B cell (primary cell): ENCODE results near the gene ZC2HC1B. TPM values are rescaled to one million over a fixed set of nuclear protein-coding genes. Genes with fewer than 3 reads are reported as not detected.

Experiments
- ATAC-seq: fragments of 200-7000 bp; cut with Tn5 transposase; one replicate; pipeline ENCODE4 v1.10.0; 2021; ENCODE audit warnings: low read depth, mild to moderate bottlenecking, moderate number of reproducible peaks, moderate library complexity
- CTCF ChIA-PET: fragments of 350-600 bp; sonication (Branson Sonifier 250); formaldehyde crosslinking; loops from one replicate; lab custom pipeline; 2021; ENCODE audit warnings: antibody characterized with exemption, inconsistent platforms; lab: Charles Lee
- POLR2A ChIA-PET: fragments of 350-600 bp; sonication (Branson Sonifier 250); formaldehyde crosslinking; loops from one replicate; lab custom pipeline; 2021; ENCODE audit warnings: antibody characterized with exemption; lab: Charles Lee
- DNase-seq: peaks from one replicate; pipeline ENCODE4 v3.0.0; 2013
- H2AFZ ChIP-seq: 2 replicates; pipeline ENCODE4 v1.6.1; 2012; ENCODE audit warnings: mild to moderate bottlenecking, low read depth, low read length; ENCODE audit not compliant: insufficient read depth, poor library complexity, severe bottlenecking
- H3K27ac ChIP-seq, 2 donors: 1 replicate in 1 of 2; 2 replicates in 1 of 2; pipeline ENCODE4 v1.5.1; 2012 to 2013; ENCODE audit warnings: low read length in 2 of 2, mild to moderate bottlenecking in 2 of 2, moderate library complexity in 1 of 2
- H3K27me3 ChIP-seq, 4 experiments: fragments of 200-600 bp in 1 of 4; sonication (generic) in 1 of 4; replicated peaks in 1 of 4; 1 replicate in 2 of 4; 2 replicates in 2 of 4; pipeline versions ENCODE4 v1.6.1 to v1.7.0; 2013 to 2016; ENCODE audit warnings: low read length in 3 of 4, mild to moderate bottlenecking in 2 of 4, mixed read lengths in 1 of 4, moderate library complexity in 1 of 4; ENCODE audit not compliant: insufficient read depth in 4 of 4, control insufficient read depth in 3 of 4; ENCODE audit errors: control extremely low read depth in 1 of 4
- H3K36me3 ChIP-seq, 2 experiments: replicated peaks in 1 of 2; 1 replicate in 1 of 2; 2 replicates in 1 of 2; pipeline versions ENCODE4 v1.6.1 to v1.7.1; 2013; ENCODE audit warnings: low read length in 1 of 2; ENCODE audit not compliant: insufficient read depth in 2 of 2, control insufficient read depth in 1 of 2; ENCODE audit errors: control extremely low read depth in 1 of 2, extremely low read depth in 1 of 2
- H3K4me1 ChIP-seq, 2 donors: fragments of 200-600 bp in 1 of 2; sonication (generic) in 1 of 2; 1 replicate in 1 of 2; 2 replicates in 1 of 2; pipeline versions ENCODE4 v1.5.1 to v1.6.1; 2013 to 2017; ENCODE audit warnings: low read length in 2 of 2; ENCODE audit not compliant: control insufficient read depth in 2 of 2, insufficient read depth in 2 of 2
- H3K4me2 ChIP-seq: replicated peaks from 2 replicates; pipeline ENCODE3; 2012; ENCODE audit warnings: mild to moderate bottlenecking, low read depth, low read length; ENCODE audit not compliant: poor library complexity, severe bottlenecking
- H3K4me3 ChIP-seq, 5 experiments: fragments of 200-600 bp in 1 of 5; sonication (generic) in 1 of 5; 1 replicate in 3 of 5; 2 replicates in 2 of 5; pipeline versions ENCODE4 v1.5.1 to v1.7.0; 2011 to 2016; ENCODE audit warnings: low read length in 4 of 5, mild to moderate bottlenecking in 4 of 5, low read depth in 2 of 5, control low read depth in 1 of 5, moderate library complexity in 1 of 5; ENCODE audit not compliant: insufficient read depth in 1 of 5; ENCODE audit errors: control extremely low read depth in 1 of 5, extremely low read depth in 1 of 5
- H3K79me2 ChIP-seq: fragments of 200-600 bp; sonication (generic); one replicate; pipeline ENCODE4 v1.6.0; 2016; ENCODE audit warnings: low read length; ENCODE audit not compliant: control insufficient read depth, insufficient read depth
- H3K9ac ChIP-seq: fragments of 200-600 bp; sonication (generic); 2 replicates; pipeline ENCODE4 v1.6.1; 2017; ENCODE audit warnings: mild to moderate bottlenecking, low read length, moderate library complexity
- H3K9me3 ChIP-seq, 3 donors: one replicate each; pipeline versions ENCODE4 v1.6.1 to v1.7.1; 2013; ENCODE audit warnings: low read length in 2 of 3; ENCODE audit not compliant: control insufficient read depth in 2 of 3, insufficient read depth in 1 of 3; ENCODE audit errors: control extremely low read depth in 1 of 3
- H4K20me1 ChIP-seq: 2 replicates; pipeline ENCODE4 v1.6.0; 2012; ENCODE audit warnings: mild to moderate bottlenecking, low read length; ENCODE audit not compliant: insufficient read depth, control insufficient read depth, poor library complexity, severe bottlenecking
- H3K27ac Mint-ChIP-seq: one replicate; pipeline ENCODE4 v1.8.0; 2021; ENCODE audit warnings: mixed read lengths
- H3K27me3 Mint-ChIP-seq: one replicate; pipeline ENCODE4 v1.8.0; 2021; ENCODE audit warnings: mixed read lengths
- H3K4me1 Mint-ChIP-seq: one replicate; pipeline ENCODE4 v1.8.0; 2021; ENCODE audit warnings: mixed read lengths
- H3K4me3 Mint-ChIP-seq: one replicate; pipeline ENCODE4 v1.8.0; 2021; ENCODE audit warnings: mixed read lengths
- H3K9me3 Mint-ChIP-seq: one replicate; pipeline ENCODE4 v1.8.0; 2022; ENCODE audit warnings: mixed read lengths; ENCODE audit not compliant: insufficient read depth
- EZH2 ChIP-seq: IDR thresholded peaks from 2 replicates; pipeline ENCODE4 v1.6.1; 2012; ENCODE audit warnings: borderline replicate concordance, low read depth, mild to moderate bottlenecking, moderate library complexity, low read length; ENCODE audit not compliant: insufficient read depth, poor library complexity, severe bottlenecking
- WGBS: methylation state at CpG from one replicate; pipeline ENCODE4 v1.1.5; 2013; ENCODE audit warnings: missing lambda C conversion rate; ENCODE audit not compliant: insufficient coverage; 5-methylcytosine and 5-hydroxymethylcytosine counted together
- intact Hi-C: fragments of 100-400 bp; cut with micrococcal nuclease; formaldehyde crosslinking; loops from one replicate; pipeline ENCODE4 v1.10.0; 2022
- polyA plus RNA-seq: library from polyadenylated mRNA; depleted of rRNA; stranded (reverse); fragments of >200 nt; gene quantifications from 2 replicates; pipeline ENCODE4 v1.2.3, GENCODE V29; 2012
- total RNA-seq, 2 donors: library from RNA; stranded (reverse); fragments of 120-200 nt in 1 of 2; gene quantifications; 1 replicate in 1 of 2; 2 replicates in 1 of 2; pipeline versions ENCODE4 v1.2.3 to v1.2.4, GENCODE V29; 2013 to 2022
- TF ChIP-seq, protein P1 (sequence below): fragments of 200-600 bp; IDR thresholded peaks from one replicate; pipeline ENCODE4 v1.8.0; 2022; ENCODE audit warnings: antibody characterized with exemption, mild to moderate bottlenecking

ZC2HC1B gene
- total and polyA plus RNA-seq, 2 donors (not counting 1 experiment from before 2014, with no cell fraction given) = 0.51 to 0.84 TPM

DNA sequence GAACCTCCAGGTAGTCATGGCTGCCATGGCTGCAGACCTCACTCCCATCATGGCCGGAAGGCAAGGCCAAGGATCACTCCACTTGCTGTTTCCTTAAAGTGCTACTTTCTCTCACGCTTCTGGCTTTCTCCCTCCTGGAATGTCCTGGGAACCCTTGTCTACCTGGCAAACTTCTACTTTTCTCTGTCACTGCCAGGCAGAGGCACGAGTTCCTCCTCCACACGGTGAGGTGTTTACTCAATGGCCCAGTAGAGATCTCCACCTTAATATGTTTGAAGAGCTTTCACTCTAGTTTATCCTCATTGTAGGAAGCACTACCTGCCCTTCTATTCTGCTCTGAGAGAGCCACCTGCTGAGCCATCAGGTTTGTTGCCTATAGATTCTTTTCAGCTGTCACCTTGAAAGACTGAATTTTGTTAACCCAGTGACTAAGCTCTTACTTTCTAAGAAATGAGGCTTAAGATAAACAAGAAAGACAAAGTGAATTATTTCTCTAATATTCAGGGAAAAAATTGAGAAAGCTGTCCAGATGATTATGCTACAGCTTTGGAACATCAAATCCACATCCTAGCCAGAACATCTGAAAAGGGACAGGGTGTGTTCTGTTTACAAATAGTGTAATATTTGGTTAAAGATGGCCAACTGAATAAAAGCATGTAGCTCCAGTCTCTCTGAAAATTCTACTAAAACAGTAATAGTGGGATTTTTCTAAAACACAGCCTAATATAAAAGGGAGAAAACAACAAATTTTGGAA is 88.8 kb downstream of the ZC2HC1B start:
- TF ChIP-seq EZH2 = no peak
- TF ChIP-seq, protein P1, sequence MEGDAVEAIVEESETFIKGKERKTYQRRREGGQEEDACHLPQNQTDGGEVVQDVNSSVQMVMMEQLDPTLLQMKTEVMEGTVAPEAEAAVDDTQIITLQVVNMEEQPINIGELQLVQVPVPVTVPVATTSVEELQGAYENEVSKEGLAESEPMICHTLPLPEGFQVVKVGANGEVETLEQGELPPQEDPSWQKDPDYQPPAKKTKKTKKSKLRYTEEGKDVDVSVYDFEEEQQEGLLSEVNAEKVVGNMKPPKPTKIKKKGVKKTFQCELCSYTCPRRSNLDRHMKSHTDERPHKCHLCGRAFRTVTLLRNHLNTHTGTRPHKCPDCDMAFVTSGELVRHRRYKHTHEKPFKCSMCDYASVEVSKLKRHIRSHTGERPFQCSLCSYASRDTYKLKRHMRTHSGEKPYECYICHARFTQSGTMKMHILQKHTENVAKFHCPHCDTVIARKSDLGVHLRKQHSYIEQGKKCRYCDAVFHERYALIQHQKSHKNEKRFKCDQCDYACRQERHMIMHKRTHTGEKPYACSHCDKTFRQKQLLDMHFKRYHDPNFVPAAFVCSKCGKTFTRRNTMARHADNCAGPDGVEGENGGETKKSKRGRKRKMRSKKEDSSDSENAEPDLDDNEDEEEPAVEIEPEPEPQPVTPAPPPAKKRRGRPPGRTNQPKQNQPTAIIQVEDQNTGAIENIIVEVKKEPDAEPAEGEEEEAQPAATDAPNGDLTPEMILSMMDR = no peak
- H4K20me1 ChIP-seq = no peaks in the 10 kb centered on the region
- ChIA-PET POLR2A (no interaction called here), CTCF (interaction anchor here (0.9 to 1.3 kb wide), 3 partner anchors 12 to 15 kb away, joined by 3 to 4 read pairs (median 3); no protein-coding TSS in a partner anchor)
- no peak overlapping the region for H2AFZ ChIP-seq
- H3K4me1 ChIP-seq = no peaks in the 10 kb centered on the region
- WGBS = 100% methylated on average over 2 of the region's 4 CpGs
- no peaks in the 10 kb centered on the region for H3K4me1 Mint-ChIP-seq
- no peak overlapping the region for H3K4me2 ChIP-seq
- H3K9me3 Mint-ChIP-seq = no peaks in the 10 kb centered on the region
- H3K4me3 Mint-ChIP-seq = no peak overlapping the region
- H3K9me3 ChIP-seq = no peaks in the 10 kb centered on the region
- no peak overlapping the region for H3K27ac Mint-ChIP-seq
- no peaks in the 10 kb centered on the region for H3K27me3 Mint-ChIP-seq
- no peaks in the 10 kb centered on the region for H3K36me3 ChIP-seq
- ATAC-seq (no peak), DNase-seq (no peak)
- no peaks in the 10 kb centered on the region for H3K27me3 ChIP-seq
- H3K9ac ChIP-seq = no peak overlapping the region
- H3K27ac ChIP-seq = no peak overlapping the region
- intact Hi-C loops = no loop called here
- no peaks in the 10 kb centered on the region for H3K79me2 ChIP-seq
- H3K4me3 ChIP-seq = no peak overlapping the region

DNA sequence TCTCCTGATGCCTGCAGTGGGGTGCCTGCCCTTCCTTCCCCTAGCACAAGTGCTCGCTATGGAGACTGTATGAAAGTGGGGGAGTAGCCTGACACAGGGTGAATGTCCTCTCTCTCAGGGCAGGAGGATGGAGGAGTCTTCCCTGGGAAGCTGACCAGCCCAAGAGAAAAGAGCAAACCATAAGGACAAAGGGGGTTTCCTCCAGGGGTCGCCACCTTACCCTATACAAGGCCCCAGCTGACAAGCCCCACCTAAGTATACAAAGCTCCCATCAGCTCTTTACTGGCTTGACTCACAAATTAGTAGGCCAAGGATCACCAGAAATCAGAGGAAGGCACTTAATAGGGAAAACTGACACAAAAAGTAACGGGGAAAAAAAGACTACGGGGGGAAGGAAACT is 89.6 kb downstream of the ZC2HC1B start:
- no peaks in the 10 kb centered on the region for H3K27me3 Mint-ChIP-seq
- no peaks in the 10 kb centered on the region for H3K9me3 ChIP-seq
- no peak overlapping the region for H3K9ac ChIP-seq
- no peak overlapping the region for H2AFZ ChIP-seq
- H3K79me2 ChIP-seq = no peaks in the 10 kb centered on the region
- H3K9me3 Mint-ChIP-seq = no peaks in the 10 kb centered on the region
- intact Hi-C loops = no loop called here
- H3K27me3 ChIP-seq = no peaks in the 10 kb centered on the region
- no peaks in the 10 kb centered on the region for H3K36me3 ChIP-seq
- H3K27ac ChIP-seq = no peak overlapping the region
- H3K4me3 Mint-ChIP-seq = no peak overlapping the region
- CTCF ChIA-PET = interaction anchor here (0.9 to 1.3 kb wide), 3 partner anchors 12 to 16 kb away, joined by 3 to 4 read pairs (median 3); no protein-coding TSS in a partner anchor
- DNase-seq = no peak
- no peaks in the 10 kb centered on the region for H4K20me1 ChIP-seq
- H3K4me1 ChIP-seq = no peaks in the 10 kb centered on the region
- TF ChIP-seq, protein P1 = no peak
- no peak for TF ChIP-seq EZH2
- H3K4me3 ChIP-seq = no peak overlapping the region
- H3K27ac Mint-ChIP-seq = no peak overlapping the region
- no CpG with 5 or more reads among the region's 4 CpGs for WGBS
- POLR2A ChIA-PET = no interaction called here
- H3K4me1 Mint-ChIP-seq = no peaks in the 10 kb centered on the region
- no peak for ATAC-seq
- H3K4me2 ChIP-seq = no peak overlapping the region
